ENCODE measurements around the gene USP15. TPM values are rescaled to one million over a fixed set of nuclear protein-coding genes. Genes with fewer than 3 reads are reported as not detected.

Gene USP15
- total and polyA plus RNA-seq, 2 donors (not counting 1 experiment from before 2014, with no cell fraction given), result 116 to 182 TPM

DNA sequence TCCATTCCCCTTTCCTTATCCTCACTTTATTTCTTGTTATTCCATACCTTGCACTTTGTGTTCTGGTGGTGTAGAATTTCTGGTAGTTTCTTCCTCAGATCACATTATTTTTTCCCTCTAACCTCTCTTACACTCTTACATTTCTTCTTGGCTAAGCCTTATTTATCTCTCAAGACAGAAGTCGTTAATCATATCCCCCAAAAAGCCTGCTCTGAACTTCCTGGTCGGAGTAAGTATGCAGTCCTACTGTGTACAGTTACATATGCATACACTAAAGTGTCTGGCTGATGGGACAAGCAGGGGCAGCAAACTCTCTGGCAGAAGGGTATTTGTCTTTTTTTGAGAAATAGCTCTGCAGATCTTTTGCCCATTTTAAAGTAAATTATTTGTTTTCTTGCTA, 33.1 kb upstream of the USP15 start:
- H3K9me3 ChIP-seq (ENCODE audit: control extremely low read depth in 1 of 3, control insufficient read depth in 2 of 3, insufficient read depth in 1 of 3, low read length in 2 of 3), result peaks cover 0 to 2% (median 0%) of the 10 kb centered on the region in 3 donors
- no peak overlapping the region for H3K27ac ChIP-seq (ENCODE audit: low read length in 2 of 2)
- no peak overlapping the region for H3K27ac Mint-ChIP-seq
- H3K27me3 ChIP-seq (replicated peaks in 1 of 4; ENCODE audit: control extremely low read depth in 1 of 4, control insufficient read depth in 3 of 4, insufficient read depth in 4 of 4, low read length in 3 of 4), result no peaks in the 10 kb centered on the region
- H3K27me3 Mint-ChIP-seq, result peaks cover 7% of the 10 kb centered on the region
- intact Hi-C loops (cut with micrococcal nuclease), result no loop called here
- DNase-seq, result no peak
- no peak overlapping the region for H2AFZ ChIP-seq (ENCODE audit: insufficient read depth, low read depth, low read length, poor library complexity, severe bottlenecking)
- 100% methylated on average over 1 of the region's 2 CpGs for WGBS (ENCODE audit: insufficient coverage)
- H3K36me3 ChIP-seq (replicated peaks in 1 of 2; ENCODE audit: control extremely low read depth in 1 of 2, control insufficient read depth in 1 of 2, extremely low read depth in 1 of 2, insufficient read depth in 2 of 2, low read length in 1 of 2), result no peaks in the 10 kb centered on the region
- no peaks in the 10 kb centered on the region for H4K20me1 ChIP-seq (ENCODE audit: control insufficient read depth, insufficient read depth, low read length, poor library complexity, severe bottlenecking)
- POLR2A ChIA-PET, result no interaction called here
- H3K4me1 ChIP-seq (ENCODE audit: control insufficient read depth in 2 of 2, insufficient read depth in 2 of 2, low read length in 2 of 2), result no peaks in the 10 kb centered on the region
- H3K9ac ChIP-seq (ENCODE audit: low read length), result no peak overlapping the region
- no peaks in the 10 kb centered on the region for H3K4me1 Mint-ChIP-seq
- CTCF ChIA-PET, result no interaction called here
- no peaks in the 10 kb centered on the region for H3K79me2 ChIP-seq (ENCODE audit: control insufficient read depth, insufficient read depth, low read length)
- ATAC-seq (ENCODE audit: low read depth), result no peak
- no peak overlapping the region for H3K4me3 Mint-ChIP-seq
- H3K4me3 ChIP-seq (ENCODE audit: control extremely low read depth in 1 of 5, extremely low read depth in 1 of 5, insufficient read depth in 1 of 5, low read depth in 2 of 5, low read length in 4 of 5), result no peak overlapping the region
- TF ChIP-seq EZH2 (IDR thresholded peaks at IDR 0.05; ENCODE audit: borderline replicate concordance, insufficient read depth, low read depth, low read length, poor library complexity, severe bottlenecking), result no peak
- TF ChIP-seq, protein P1, sequence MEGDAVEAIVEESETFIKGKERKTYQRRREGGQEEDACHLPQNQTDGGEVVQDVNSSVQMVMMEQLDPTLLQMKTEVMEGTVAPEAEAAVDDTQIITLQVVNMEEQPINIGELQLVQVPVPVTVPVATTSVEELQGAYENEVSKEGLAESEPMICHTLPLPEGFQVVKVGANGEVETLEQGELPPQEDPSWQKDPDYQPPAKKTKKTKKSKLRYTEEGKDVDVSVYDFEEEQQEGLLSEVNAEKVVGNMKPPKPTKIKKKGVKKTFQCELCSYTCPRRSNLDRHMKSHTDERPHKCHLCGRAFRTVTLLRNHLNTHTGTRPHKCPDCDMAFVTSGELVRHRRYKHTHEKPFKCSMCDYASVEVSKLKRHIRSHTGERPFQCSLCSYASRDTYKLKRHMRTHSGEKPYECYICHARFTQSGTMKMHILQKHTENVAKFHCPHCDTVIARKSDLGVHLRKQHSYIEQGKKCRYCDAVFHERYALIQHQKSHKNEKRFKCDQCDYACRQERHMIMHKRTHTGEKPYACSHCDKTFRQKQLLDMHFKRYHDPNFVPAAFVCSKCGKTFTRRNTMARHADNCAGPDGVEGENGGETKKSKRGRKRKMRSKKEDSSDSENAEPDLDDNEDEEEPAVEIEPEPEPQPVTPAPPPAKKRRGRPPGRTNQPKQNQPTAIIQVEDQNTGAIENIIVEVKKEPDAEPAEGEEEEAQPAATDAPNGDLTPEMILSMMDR (IDR thresholded peaks at IDR 0.05), result no peak
- no peak overlapping the region for H3K4me2 ChIP-seq (replicated peaks; ENCODE audit: low read depth, low read length, poor library complexity, severe bottlenecking)
- H3K9me3 Mint-ChIP-seq (ENCODE audit: insufficient read depth), result no peaks in the 10 kb centered on the region

DNA sequence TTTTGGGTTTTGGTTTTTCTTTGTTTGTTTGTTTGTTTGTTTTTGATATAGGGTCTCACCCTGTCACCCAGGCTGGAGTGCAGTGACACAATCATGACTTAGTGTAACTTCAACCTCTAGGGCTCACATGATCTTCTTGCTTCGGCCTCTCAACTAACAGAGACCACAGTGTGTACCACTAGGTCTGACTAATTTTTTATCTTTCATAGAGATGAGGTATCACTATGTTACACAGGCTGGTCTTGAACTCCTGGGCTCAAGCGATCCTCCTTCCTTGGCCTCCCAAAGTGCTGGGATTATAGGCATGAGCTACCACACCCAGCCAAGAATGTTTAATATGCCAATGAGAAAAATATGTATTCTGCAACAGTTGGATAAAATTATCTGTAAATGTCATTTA, 29.6 kb upstream of the USP15 start:
- Histone ChIP-seq H3K9me3 (ENCODE audit: control extremely low read depth in 1 of 3, control insufficient read depth in 2 of 3, insufficient read depth in 1 of 3, low read length in 2 of 3) (peaks cover 0 to 10% (median 2%) of the 10 kb centered on the region in 3 donors), H3K4me3 (ENCODE audit: control extremely low read depth in 1 of 5, extremely low read depth in 1 of 5, insufficient read depth in 1 of 5, low read depth in 2 of 5, low read length in 4 of 5) (no peak overlapping the region), H3K36me3 (replicated peaks in 1 of 2; ENCODE audit: control extremely low read depth in 1 of 2, control insufficient read depth in 1 of 2, extremely low read depth in 1 of 2, insufficient read depth in 2 of 2, low read length in 1 of 2) (no peaks in the 10 kb centered on the region), H4K20me1 (ENCODE audit: control insufficient read depth, insufficient read depth, low read length, poor library complexity, severe bottlenecking) (no peaks in the 10 kb centered on the region), H3K79me2 (ENCODE audit: control insufficient read depth, insufficient read depth, low read length) (no peaks in the 10 kb centered on the region), H3K27ac (ENCODE audit: low read length in 2 of 2) (no peak overlapping the region), H2AFZ (ENCODE audit: insufficient read depth, low read depth, low read length, poor library complexity, severe bottlenecking) (no peak overlapping the region), H3K4me1 (ENCODE audit: control insufficient read depth in 2 of 2, insufficient read depth in 2 of 2, low read length in 2 of 2) (no peaks in the 10 kb centered on the region), H3K9ac (ENCODE audit: low read length) (no peak overlapping the region), H3K4me2 (replicated peaks; ENCODE audit: low read depth, low read length, poor library complexity, severe bottlenecking) (no peak overlapping the region), H3K27me3 (replicated peaks in 1 of 4; ENCODE audit: control extremely low read depth in 1 of 4, control insufficient read depth in 3 of 4, insufficient read depth in 4 of 4, low read length in 3 of 4) (no peaks in the 10 kb centered on the region)
- CTCF ChIA-PET, result no interaction called here
- ATAC-seq (ENCODE audit: low read depth) (no peak), DNase-seq (no peak)
- H3K9me3 Mint-ChIP-seq (ENCODE audit: insufficient read depth), result no peaks in the 10 kb centered on the region
- POLR2A ChIA-PET, result no interaction called here
- WGBS (ENCODE audit: insufficient coverage), result no CpG with 5 or more reads among the region's 2 CpGs
- intact Hi-C loops (cut with micrococcal nuclease), result no loop called here
- peaks cover 6% of the 10 kb centered on the region for H3K27me3 Mint-ChIP-seq
- no peak for TF ChIP-seq EZH2 (IDR thresholded peaks at IDR 0.05; ENCODE audit: borderline replicate concordance, insufficient read depth, low read depth, low read length, poor library complexity, severe bottlenecking)
- TF ChIP-seq, protein P1 (IDR thresholded peaks at IDR 0.05), result no peak
- no peak overlapping the region for H3K27ac Mint-ChIP-seq
- H3K4me3 Mint-ChIP-seq, result no peak overlapping the region
- H3K4me1 Mint-ChIP-seq, result no peaks in the 10 kb centered on the region
